ENCODE results near the gene LRP6.

The LRP6 gene

GRCh38 chr12:12228402-12228801 lies 38.4 kb downstream of the LRP6 start:
- H3K4me3 ChIP-seq (ENCODE audit: low read length), result no peak overlapping the region
- no peak for DNase-seq (ENCODE audit: low read depth)
- TF ChIP-seq, protein P1, sequence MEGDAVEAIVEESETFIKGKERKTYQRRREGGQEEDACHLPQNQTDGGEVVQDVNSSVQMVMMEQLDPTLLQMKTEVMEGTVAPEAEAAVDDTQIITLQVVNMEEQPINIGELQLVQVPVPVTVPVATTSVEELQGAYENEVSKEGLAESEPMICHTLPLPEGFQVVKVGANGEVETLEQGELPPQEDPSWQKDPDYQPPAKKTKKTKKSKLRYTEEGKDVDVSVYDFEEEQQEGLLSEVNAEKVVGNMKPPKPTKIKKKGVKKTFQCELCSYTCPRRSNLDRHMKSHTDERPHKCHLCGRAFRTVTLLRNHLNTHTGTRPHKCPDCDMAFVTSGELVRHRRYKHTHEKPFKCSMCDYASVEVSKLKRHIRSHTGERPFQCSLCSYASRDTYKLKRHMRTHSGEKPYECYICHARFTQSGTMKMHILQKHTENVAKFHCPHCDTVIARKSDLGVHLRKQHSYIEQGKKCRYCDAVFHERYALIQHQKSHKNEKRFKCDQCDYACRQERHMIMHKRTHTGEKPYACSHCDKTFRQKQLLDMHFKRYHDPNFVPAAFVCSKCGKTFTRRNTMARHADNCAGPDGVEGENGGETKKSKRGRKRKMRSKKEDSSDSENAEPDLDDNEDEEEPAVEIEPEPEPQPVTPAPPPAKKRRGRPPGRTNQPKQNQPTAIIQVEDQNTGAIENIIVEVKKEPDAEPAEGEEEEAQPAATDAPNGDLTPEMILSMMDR (conservative IDR thresholded peaks at IDR 0.05; ENCODE audit: low read depth, low read length), result no peak

- no peak overlapping the region for H3K4me3 ChIP-seq (ENCODE audit: low read length)
- TF ChIP-seq, protein P1 (conservative IDR thresholded peaks at IDR 0.05; ENCODE audit: low read depth, low read length), result no peak
- DNase-seq (ENCODE audit: low read depth), result no peak
Observed at GRCh38 chr12:12226187-12226586, 40.7 kb downstream of the LRP6 start.

- TF ChIP-seq, protein P1 (conservative IDR thresholded peaks at IDR 0.05; ENCODE audit: low read depth, low read length), result no peak
- peak; percentile 13 for DNase-seq (ENCODE audit: low read depth)
- no peak overlapping the region for H3K4me3 ChIP-seq (ENCODE audit: low read length)
Observed at GRCh38 chr12:12224240-12224940, 42.5 kb downstream of the LRP6 start.

GRCh38 chr12:12221560-12221959 lies 45.3 kb downstream of the LRP6 start:
- DNase-seq (ENCODE audit: low read depth), result no peak
- TF ChIP-seq, protein P1 (conservative IDR thresholded peaks at IDR 0.05; ENCODE audit: low read depth, low read length), result no peak
- H3K4me3 ChIP-seq (ENCODE audit: low read length), result no peak overlapping the region

DNA sequence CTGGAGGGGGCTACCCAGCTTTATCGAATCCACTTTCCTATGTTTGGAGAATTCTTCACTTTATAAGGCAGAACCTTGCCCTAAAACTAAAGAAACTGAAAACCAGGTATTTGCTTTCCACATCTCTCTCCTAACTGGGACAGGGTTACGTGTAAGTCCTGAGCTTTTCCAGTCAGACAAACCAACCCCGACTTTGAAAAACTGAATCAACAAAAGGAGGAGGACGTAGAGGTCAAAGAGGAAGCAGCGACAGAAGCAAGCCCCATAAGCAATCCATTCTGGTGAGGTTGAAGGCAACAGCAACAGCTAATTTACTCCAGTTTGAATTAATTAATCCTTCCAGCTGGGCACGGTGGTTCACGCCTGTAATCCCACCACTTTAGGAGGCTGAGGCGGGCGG lies 47.2 kb downstream of the LRP6 start:
- TF ChIP-seq, protein P1 (conservative IDR thresholded peaks at IDR 0.05; ENCODE audit: low read depth, low read length), result no peak

DNA sequence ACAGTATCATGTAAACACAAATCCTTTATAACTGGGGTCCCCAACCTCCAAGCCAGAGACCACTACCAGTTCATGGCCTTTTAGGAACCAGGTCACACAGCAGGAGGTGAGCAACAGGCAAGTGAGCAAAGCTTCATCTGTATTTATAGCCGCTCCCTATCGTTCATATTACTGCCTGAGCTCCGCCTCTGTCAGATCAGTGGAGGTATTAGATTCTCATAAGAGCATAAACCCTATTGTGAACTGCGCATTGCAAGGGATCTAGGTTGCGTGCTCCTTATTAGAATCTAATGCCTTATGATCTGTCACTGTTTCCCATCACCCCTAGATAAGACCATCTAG lies 49.9 kb downstream of the LRP6 start:
- TF ChIP-seq, protein P1 (conservative IDR thresholded peaks at IDR 0.05; ENCODE audit: low read depth, low read length), result no peak
- DNase-seq (ENCODE audit: low read depth), result no peak

More for the DNA sequence above, 47.2 kb downstream of the LRP6 start:
- no peak for DNase-seq (ENCODE audit: low read depth)
- H3K4me3 ChIP-seq (ENCODE audit: low read length), result no peak overlapping the region

DNA sequence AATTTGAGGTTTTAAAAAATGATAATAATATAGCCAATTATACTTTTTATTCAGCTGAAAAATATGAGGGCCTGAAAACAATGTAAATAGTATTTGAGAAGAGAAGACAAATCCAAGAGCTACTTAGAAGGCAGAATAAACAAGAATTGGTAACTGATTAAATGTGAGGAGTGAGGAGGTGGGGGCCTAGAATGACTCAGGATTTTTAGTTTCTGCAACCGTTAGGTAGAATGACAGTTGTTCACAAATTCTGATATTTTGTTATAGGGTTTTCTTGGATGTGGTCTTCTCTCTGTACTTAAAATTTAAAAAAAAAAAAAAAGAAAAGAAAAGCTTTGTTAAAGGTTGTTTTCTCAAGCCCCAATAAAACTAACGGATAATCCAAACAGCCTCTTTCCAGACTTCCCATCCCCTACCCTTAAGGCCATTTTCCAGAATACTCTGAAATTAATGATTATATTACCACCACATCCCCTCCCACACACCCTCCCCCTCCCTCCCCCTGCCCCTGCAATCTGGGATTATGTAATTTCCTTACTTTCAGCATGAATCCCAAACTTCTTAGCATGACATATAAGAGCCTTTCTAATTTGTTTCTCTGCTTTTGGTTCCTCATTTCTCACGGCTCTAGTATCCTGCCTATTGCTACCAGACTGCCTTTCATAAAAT lies 50.4 kb downstream of the LRP6 start:
- H3K4me3 ChIP-seq (ENCODE audit: low read length), result no peak overlapping the region
- DNase-seq (ENCODE audit: low read depth), result no peak
- TF ChIP-seq, protein P1 (conservative IDR thresholded peaks at IDR 0.05; ENCODE audit: low read depth, low read length), result no peak

More for the DNA sequence above, 49.9 kb downstream of the LRP6 start:
- H3K4me3 ChIP-seq (ENCODE audit: low read length), result no peak overlapping the region
